GM21529 (cell line): Measurements from ENCODE around the gene SCAMP1.
"Not testable (repeated sequence)": the region's sequence is repeated elsewhere in the genome, so short reads cannot be mapped to it uniquely, and the experiment has no call there.

Experiments used
- ATAC-seq: cut with Tn5 transposase; IDR thresholded peaks from one replicate; pipeline ENCODE4 v1.9.1; 2021; ENCODE audit not compliant: unreplicated experiment

The SCAMP1 gene

DNA sequence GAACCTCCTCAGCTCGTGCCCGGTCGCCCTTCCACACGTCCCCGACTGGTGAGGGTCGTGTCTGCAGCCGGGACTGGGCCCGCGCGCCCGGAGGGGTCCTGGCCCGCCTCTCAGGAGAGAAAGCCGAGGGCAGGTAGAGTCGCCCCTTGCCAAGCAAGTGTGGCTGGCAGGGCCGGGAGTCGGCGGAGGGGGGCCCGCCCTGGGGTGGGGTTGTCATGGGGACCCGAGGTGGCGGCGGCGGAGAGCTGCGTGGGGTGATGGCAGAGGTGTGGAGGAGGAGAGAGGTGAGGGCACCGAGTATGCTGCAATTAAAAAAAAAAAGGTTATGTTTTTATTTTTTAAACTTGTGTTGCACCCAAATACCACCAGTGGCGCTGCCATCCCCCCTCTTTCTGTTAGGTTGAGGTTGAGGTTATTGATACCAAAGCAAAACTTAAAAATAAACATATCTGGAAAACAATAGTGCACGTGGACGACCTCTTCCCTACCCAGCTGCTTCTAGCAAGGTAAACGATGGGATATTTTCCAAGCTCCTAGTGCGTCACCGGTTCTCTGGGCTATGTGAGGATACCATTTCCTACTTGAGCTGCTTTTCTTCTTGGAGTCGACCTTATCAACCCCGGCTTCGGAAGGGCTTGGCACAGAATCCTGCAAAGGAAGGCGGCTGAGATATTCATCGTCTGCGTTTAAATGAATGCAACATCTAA lies 660 bp downstream of the SCAMP1 start:
- ATAC-seq: peak; percentile 34

DNA sequence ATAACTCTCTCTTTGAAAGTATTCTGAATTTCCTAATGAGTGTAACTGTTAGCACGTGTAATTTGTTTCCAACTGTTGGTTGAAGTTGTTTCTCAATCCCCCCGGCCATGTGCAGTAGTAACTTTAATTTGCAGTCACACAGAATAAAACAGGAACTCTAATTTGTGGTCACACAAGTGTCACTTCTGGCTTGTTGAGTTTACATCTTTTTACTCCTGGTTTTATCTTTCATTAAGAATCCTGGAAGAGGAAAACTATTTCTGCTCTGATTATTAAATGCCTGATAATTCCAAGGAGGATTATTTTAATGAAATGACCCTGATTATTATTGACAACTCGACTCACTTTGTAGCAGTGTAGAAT lies 1.2 kb downstream of the SCAMP1 start:
- no peak for ATAC-seq

DNA sequence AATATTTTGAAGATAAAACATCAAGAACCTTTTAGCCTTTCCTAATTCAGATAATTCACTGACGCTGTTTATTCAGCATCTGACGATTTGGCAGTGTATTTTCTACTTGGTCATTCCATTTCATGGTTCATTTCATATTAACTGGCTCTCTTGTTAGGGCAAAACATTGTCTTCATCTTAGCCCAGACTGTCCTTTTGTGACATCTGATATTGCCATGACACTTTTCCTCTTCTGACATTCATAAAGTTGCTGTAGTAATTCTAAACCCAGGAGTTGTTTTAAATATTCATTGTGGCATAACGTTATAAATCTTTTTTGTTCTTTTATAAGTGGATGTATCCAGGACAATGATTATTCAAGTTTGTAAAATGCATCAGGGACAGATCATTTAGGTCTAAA lies 1.8 kb downstream of the SCAMP1 start:
- ATAC-seq: no peak

DNA sequence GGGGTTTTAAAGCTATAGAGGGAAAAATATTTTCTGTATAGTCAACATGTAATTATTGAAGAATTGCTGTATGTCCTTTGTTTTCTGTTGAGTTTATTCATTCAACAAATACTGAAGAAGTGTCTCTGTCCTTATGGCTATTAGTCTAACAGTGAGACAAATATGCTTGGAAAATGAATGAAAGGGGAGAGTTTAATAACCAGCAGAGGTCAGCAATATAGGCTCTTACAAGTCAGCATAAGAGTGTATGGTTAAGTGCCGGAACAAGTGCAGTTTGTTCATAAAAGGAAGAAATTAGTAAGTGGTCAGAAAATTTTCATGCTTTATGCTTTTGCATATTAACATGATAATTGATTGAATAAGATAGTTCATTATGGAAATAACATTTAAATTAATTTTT lies 3.6 kb downstream of the SCAMP1 start:
- no peak for ATAC-seq

DNA sequence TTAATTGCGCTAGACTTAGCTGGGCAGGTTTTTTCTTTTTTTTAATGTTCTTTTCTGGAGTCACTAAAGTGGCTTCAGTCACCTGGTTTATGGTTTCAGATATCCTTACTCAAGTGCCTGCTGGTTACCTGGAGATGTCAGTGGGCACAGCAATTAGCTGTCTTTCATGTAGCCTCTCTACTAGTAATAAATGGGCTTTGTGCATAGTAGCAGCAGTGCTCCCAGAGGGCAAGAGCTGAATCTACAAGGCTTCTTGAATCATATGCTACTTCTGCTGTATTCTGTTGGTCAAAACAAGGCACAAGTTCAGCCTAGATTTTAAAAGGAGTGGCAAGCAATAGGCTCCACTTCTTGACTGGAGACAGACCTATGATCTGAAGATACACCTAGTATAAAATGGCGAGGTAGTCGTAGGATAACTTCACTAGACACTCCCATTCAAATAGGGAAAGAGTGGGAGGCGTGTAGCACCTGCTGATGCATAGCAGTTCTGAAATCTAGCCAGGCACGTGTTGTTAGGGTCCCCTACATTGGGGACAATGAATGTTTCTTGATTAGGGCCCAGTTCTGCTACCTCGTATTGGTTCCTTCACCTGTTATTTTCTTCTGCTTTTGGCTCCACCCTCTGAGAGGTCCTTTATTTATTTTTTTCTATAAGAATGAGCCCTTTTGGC lies 7.0 kb downstream of the SCAMP1 start:
- ATAC-seq: no peak

DNA sequence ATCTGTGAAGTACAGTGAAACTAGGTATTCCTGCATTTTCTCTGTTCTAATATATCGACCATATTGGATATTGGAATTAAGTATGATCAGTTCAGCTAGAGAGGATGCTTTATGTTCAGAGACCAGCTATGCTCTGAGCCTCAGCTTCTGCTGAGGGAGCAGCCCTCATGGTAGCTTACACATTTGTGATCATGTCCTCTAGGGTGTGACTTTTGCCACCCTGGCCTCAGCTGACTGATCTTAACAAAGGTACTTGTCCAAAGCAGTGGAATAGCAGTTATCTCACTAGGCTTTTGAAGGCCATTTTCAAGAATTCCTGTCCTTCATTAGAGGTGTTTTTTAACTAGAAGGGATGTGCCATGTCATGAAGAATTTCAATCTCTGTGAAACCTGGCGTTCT lies 9.3 kb downstream of the SCAMP1 start:
- no peak for ATAC-seq

DNA sequence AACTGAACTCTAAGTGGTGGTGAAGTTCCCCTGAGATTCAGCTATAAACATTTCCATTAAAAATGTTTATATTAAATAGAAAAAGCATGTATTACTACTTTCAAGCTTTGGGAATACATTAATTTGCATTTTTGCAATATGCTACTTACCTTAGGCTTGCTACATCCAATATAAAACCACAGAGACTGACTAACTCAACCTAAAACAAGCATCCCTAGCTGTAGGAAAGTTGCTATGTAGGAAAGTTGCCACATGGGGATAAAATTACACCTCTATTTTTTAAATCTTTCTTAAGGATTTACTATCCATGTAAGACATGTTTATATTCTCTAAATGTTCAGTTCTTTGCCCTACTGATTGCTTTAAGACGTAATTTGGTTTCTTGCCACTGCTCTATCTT lies 12.8 kb downstream of the SCAMP1 start:
- no peak for ATAC-seq

DNA sequence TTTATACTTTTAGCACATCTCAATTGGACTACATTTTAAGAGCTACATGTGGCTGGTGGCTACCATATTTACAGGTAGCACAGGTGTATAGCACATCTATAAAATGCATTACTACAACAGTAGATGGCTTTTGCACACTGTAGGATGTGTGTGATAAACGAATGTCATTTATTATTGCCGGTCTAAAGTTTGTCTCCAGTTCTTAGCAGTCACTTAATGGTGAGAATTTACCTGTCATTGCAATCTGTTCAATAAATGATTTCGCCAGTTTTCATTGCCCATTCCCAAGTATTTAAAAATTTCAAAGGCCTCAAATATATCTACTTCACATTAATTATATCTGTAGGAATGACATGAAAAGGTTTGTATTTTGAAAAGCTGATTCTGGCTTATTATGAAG lies 15.9 kb downstream of the SCAMP1 start:
- no peak for ATAC-seq

DNA sequence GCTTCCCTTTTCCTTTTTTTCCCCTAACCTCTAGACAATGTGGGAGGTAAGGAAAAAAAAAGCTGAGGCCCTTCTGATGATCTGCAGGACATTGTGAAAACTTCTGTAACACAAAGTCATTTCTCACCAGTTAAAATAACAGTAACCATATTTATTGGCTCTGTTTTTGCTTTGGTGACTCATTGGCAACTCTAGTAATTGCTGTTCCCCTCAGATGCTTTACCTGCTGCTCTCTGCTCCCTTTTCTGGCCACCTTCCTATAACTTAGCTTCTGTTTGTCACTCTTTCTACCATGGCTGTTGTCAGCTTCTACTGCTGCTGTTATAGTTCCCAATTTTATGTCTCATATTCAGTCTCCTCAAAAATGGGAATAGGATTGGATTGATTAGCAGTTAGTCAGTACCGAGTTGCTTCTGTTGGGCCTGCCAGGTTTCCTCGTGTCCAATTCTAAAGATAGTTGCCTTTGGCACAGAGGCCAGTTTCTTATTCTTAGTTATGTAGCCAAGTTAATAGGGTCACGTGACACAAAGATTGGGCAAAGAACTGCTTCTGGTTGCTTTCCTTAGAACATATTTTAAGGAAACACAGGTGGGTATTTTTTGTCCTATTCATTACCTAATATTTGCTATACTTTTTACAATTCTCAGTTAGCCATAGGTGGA lies 16.8 kb downstream of the SCAMP1 start:
- no peak for ATAC-seq

DNA sequence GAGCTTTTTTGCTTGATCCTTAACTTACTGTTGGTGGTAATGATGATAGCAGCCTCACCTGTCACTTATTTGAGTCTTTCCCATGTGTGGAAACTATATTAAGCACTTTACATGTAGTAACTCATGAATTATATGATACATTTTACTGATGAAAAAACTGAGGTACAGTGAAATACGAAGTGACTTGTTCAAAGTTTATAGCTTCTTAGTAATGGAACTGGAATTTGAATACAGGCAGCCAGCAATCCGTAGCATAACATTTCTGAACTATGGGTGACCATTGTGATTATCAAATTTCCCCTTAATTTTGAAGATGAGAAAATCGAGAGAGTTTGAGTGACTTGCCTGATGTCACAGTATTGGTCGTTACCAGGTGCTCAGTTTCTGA lies 17.3 kb downstream of the SCAMP1 start:
- no peak for ATAC-seq

DNA sequence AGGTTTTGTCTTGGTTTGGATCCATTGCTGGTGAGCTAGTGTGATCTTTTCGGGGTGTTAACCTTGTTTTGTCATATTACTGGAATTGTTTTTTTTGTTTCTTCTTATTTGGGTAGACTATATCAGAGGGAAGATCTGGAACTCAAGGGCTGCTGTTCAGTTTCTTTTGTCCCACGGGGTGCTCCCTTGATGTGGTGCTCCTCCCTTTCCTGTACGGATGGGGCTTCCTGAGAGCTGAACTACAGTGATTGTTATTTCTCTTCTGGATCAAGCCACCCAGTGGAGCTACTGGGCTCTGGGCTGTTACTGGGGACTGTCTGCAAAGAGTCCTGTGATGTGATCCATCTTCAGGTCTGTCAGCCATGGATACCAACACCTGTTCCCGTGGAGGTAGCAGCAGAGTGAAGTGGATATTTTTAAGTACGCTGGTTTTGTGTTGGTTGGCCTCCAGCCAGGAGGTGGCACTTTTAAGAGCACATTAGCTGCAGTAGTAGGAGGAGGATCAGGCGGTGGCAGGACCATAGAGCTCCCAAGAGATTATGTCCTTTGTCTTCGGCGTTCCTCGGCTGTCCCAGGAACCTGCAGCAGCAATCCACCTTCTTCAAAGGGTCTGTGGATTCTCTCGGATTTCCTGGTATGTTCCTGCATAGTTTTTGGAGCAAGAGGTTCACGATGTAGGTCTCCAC lies 27.2 kb downstream of the SCAMP1 start:
- no peak for ATAC-seq

DNA sequence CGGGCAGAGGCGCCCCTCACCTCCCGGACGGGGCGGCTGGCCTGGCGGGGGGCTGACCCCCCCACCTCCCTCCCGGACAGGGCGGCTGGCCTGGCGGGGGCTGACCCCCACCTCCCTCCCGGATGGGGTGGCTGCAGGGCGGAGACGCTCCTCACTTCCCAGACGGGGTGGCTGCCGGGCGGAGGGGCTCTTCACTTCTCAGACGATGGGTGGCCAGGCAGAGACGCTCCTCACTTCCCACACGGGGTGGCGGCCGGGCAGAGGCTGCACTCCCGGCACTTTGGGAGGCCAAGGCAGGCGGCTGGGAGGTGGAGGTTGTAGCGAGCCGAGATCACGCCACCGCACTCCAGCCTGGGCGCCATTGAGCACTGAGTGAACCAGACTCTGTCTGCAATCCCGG lies 30.9 kb downstream of the SCAMP1 start:
- not testable (repeated sequence) for ATAC-seq

DNA sequence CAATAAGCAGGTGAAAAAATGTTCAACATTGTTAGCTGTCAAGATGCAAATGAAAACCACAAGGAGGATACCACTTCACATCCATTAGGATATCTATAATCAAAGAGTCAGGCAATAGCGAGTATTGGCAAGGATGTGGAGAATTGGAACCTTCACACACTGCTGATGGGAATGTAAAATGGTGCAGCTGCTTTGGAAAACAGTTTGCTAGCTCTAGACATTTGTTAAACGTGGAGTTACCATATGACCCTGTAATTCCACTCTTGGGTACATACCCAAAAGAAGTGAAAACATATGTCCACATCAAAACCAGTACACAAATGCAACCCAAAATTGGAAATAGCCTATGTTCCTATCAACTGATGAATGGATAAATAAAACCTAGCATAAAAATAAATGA lies 37.4 kb downstream of the SCAMP1 start:
- ATAC-seq: no peak

DNA sequence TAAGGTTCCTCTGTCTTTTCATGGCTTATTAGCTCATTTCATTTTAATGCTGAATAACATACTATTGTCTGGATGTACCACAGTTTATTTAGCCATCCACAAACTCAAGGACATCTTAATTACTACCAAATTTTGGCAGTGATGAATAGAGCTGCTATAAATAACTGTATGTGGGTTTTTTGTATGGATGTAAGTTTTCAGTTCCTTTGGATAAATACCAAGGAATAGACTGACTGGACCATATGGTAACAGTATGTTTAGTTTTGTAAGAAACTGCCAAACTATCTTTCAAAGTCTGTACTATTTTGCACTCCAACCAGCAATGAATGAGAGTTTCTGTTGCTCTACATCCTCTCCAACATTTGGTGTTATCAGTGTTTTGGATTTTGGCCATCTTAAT lies 38.7 kb downstream of the SCAMP1 start:
- no peak for ATAC-seq

DNA sequence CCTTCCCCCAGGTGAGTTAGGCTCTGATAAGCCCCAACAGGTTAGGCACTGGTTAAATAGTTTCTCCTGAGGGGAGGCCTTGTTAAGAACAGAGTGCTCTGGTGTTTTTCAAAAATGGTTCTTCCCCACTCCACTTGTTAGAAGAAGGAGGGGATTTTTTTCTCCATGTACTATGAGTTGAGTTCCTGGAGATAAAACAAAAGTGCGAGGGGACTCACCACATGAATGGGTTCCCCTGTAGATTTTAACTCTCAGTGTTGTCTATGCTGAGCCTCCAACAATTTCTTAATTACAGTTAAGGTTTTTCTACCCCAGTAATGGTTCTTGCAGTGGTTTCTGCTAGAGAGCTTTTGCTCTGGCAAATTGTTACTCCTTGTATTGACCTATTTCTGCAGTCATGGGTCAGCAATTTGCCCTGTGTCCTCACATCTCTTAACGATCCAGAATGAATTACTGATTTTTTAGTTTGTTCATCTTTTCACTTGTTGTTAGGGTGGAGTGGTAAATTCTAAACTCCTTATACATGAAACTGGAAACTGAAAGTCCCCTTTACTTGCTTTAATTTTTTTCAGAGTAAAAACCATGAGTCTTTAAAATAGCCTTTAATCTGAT lies 44.4 kb downstream of the SCAMP1 start:
- ATAC-seq: no peak

DNA sequence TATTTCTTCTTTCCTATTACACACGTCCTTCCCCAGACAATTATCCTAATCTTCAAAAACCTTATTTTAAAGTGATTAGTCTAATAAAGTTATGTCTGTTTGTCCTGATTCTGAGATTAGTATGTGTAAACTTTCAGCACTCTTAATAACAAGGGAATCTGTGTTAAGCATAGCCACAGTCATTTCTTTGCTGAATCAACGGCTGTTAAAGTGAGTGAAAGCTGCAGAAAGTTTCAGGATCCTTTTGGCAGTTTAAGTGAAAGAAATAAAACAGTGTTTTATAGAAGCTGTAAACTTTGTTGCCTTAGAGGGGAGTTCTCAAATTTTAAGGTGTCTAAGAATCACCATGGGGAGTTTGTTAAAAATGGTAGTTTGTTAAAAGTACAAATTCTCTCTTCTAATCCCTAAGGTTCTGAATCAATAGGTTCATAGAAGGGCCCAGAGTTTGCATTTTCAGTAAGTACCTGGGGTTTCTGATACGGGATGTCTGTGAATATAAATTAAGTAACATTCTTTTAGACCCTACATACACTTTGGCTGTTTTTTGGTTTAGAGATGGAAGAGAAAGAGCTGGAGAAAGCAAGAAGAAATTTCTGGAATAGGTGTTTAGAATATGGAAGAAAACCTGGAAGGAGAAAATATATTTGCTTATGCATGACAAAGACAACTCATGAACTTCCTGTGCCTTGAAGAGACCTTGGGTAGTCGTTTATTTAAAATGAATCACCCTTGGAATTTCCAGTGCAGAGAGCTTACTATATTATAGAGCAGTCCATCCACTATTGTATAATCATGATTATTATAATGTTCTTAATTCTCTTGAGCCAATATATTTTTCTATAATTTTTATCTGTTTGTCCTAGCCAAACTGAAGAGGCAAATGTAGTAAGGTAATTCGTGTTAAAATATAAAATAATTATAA lies 45.7 kb downstream of the SCAMP1 start:
- ATAC-seq: peak; percentile 51

DNA sequence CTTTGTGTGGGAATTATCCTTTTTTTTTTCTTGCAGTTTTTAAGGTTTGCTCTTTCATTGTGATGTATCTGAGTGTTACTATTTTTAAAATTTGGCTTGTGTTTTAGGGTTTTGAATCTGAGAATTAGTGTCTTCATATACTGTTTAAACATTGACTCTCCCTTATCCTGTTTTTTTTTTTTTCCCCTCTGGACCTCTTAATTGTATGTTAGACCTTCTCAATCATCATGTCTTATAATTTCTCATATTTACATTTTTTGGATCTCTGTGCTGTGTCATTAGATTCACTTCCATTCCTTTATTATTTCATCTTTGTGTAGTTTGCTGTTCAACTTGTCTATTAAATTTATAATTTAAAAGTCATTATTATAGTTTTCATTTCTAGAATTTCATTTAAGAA lies 47.0 kb downstream of the SCAMP1 start:
- ATAC-seq: no peak

DNA sequence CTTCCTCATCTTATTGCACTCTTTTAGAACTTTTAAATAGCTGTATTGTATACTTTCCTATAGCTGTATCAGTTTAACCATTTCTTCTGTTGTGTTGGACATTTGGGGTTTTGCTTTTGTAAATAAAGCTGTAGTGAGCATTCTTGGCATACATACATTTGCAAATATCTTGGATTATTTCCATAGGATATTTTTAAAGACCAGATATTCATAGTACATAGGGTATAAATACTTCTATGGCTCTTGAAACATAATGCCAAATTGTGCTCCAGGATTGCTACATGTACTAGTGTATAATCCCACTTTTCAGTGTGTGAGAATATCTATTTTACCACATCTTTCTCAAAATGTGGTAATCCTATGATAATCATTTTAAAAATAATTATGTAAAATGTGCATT lies 51.2 kb downstream of the SCAMP1 start:
- no peak for ATAC-seq

DNA sequence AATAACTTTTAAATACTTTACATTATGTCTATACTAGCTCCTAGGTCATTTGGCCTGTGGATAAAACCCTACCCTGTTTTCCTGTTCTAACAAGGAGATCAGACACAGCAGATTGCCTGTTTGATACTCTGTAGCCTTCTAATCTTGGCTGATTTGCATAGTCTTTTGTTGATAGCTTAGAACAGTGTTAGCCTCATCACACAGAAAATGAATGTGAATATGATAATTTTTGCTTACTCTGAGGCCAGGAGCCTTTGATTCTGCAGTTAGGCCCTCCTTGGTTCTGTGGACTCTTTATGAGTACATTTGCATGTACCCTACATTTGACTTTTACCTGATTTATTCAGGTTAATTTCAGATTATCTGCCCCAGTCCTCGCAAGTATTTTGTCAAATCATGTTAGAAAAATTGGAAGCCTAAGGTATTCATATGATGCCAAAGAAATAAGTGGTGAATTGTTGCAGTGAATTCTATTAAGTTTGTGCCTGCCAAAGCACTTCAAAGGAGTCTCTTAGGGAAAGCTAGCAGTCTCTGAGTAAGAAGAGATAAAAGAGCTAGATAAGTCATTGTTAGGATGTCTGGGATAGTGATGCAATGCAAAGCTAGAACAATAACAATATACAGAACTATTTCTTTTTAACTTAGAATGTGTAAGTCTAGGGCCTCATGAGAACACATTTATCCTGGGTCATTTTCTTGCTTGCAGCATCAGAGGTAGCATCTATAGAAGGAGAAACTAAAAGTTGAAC lies 56.4 kb downstream of the SCAMP1 start:
- no peak for ATAC-seq

DNA sequence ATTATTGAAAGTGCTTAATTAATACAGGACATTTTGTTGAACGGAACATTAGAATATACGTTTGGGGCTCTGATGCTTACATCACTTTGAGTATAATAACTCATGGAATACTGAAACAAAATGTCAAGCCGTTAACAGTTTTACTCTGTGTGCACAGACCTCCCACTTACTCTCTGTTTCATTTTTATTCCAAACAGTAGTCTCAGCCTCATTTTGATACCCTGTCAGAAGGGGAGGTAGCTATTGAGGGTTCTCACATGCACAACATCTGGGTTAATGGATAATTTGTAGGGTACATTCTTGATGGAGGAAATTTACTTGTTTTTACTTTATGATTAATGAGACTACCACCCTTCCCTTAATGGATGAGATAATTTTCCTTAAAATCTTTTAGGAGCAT lies 59.0 kb downstream of the SCAMP1 start:
- ATAC-seq: no peak
